ENCODE measurements around the gene NDUFAF3.

Gene NDUFAF3

DNA sequence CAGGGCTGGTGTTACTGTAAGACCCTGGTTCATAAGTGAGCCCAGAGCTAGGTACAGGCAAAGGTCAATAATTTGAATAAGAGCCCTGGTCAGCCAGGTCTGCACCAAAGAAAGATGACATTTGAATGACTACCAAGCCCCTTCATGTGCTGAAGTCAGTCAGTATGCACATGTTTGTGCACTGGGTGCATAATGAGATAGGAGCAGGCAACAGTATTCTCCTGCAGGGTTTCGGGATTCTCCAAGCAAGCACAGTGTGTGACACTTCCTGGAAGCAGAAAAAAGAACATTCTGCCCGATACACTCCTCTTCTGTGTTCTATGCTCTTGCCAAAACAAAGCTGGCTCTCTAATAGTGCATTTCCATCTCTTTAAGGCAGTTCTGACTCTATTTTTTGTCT lies 12.7 kb downstream of the NDUFAF3 start:
- Mint-ChIP-seq H3K4me3 (no peak overlapping the region), H3K27me3 (ENCODE audit: low read depth) (no peaks in the 10 kb centered on the region), H3K4me1 (peaks cover under 1% of the 10 kb centered on the region), H3K27ac (no peak overlapping the region), H3K36me3 (ENCODE audit: low read depth) (peaks cover 52% of the 10 kb centered on the region), H3K9me3 (no peaks in the 10 kb centered on the region)
- TF ChIP-seq, protein P1, sequence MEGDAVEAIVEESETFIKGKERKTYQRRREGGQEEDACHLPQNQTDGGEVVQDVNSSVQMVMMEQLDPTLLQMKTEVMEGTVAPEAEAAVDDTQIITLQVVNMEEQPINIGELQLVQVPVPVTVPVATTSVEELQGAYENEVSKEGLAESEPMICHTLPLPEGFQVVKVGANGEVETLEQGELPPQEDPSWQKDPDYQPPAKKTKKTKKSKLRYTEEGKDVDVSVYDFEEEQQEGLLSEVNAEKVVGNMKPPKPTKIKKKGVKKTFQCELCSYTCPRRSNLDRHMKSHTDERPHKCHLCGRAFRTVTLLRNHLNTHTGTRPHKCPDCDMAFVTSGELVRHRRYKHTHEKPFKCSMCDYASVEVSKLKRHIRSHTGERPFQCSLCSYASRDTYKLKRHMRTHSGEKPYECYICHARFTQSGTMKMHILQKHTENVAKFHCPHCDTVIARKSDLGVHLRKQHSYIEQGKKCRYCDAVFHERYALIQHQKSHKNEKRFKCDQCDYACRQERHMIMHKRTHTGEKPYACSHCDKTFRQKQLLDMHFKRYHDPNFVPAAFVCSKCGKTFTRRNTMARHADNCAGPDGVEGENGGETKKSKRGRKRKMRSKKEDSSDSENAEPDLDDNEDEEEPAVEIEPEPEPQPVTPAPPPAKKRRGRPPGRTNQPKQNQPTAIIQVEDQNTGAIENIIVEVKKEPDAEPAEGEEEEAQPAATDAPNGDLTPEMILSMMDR (IDR thresholded peaks at IDR 0.05; ENCODE audit: unreplicated experiment in 3 of 3) = no peak

DNA sequence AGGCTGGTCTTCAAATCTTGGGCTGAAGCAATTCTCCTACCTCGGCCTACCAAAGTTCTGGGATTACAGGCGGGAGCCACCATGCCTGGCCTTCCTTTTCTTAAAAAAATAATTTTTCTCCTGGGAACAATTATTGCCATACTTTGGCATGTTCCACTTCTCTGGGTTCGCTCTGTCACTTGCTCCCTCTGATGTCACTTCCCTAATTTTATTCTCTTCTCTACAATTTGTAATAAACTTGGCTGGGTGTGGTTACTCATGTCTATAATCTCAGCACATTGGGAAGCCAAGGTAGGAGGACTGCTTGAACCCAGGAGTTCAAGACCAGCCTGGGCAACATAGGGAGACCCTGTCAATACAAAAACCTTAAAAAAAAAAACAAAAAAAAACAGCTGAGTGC lies 13.4 kb downstream of the NDUFAF3 start:
- TF ChIP-seq, protein P1 (IDR thresholded peaks at IDR 0.05; ENCODE audit: unreplicated experiment in 3 of 3) = no peak
- peaks cover 55% of the 10 kb centered on the region for H3K36me3 Mint-ChIP-seq (ENCODE audit: low read depth)
- no peaks in the 10 kb centered on the region for H3K4me1 Mint-ChIP-seq
- no peak overlapping the region for H3K4me3 Mint-ChIP-seq
- no peaks in the 10 kb centered on the region for H3K9me3 Mint-ChIP-seq
- no peak overlapping the region for H3K27ac Mint-ChIP-seq
- no peaks in the 10 kb centered on the region for H3K27me3 Mint-ChIP-seq (ENCODE audit: low read depth)

DNA sequence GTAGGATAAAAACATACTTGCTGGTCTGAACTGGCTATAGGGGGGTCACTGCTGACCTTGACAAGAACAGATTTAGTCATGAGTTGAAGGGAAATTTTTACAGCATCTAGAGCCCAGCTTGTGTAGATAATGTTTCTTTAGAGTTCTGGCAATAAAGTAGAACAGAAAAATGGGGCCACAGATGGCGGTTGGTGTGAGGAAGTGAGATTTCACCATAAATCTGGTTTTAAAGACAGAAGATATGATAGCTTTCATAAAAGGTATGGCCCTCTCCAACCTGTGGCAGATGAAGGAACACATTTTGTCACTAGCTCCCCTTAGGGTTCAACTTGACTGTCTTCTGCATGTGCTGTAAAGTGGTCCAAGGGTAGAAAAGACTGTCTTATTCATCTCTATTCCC lies 31.6 kb downstream of the NDUFAF3 start:
- Mint-ChIP-seq H3K4me1 (no peaks in the 10 kb centered on the region), H3K27me3 (ENCODE audit: low read depth) (no peaks in the 10 kb centered on the region), H3K27ac (no peak overlapping the region), H3K4me3 (no peak overlapping the region), H3K36me3 (ENCODE audit: low read depth) (peaks cover 68% of the 10 kb centered on the region), H3K9me3 (no peaks in the 10 kb centered on the region)
- TF ChIP-seq, protein P1 (IDR thresholded peaks at IDR 0.05; ENCODE audit: unreplicated experiment in 3 of 3) = no peak

DNA sequence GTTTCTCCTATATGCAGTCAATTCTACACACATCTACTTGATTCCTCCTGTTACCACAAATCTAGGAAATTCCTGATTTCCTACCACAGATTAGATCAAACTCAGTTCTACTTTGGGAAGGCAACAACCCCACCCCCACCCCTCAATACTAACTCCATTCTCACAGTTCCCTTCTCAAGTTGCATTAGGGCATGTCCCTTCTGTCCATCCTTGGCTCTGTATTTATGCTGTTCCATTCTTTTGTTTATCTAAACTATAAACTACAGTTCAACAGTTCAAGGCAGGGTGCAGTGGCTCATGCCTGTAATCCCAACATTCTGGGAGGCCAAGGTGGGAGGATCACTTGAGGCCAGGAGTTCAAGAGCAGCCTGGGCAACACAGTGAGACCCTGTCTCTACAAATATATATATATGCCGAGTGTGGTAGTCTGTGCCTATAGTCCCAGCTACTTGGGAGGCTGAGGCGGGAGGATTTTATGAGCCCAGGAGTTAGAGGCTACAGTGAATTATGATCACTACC lies 32.5 kb downstream of the NDUFAF3 start:
- Mint-ChIP-seq H3K4me1 (no peaks in the 10 kb centered on the region), H3K4me3 (no peak overlapping the region)
- TF ChIP-seq, protein P1 (IDR thresholded peaks at IDR 0.05; ENCODE audit: unreplicated experiment in 3 of 3) = no peak

DNA sequence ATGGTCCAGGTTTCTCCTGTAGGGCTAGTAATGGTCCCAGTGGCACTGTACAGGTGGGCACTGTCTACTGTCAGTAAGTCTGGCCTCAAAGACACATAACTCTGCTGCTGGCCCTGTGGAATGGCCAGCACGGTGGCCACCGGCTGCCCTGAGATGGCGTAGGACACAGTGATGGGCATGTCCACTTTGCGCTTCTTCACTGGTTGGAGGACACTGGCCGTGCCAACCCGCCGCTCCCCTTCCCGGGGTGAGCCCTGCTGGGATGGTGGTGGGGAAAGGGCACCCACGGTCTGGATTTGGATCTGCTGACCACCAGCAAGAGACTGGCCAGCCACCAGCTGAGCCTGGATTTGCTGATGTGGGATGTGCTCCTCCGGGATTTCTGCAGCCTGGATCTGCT lies 35.3 kb downstream of the NDUFAF3 start:
- Mint-ChIP-seq H3K36me3 (ENCODE audit: low read depth) (peaks cover 55% of the 10 kb centered on the region), H3K27ac (no peak overlapping the region), H3K4me3 (no peak overlapping the region), H3K27me3 (ENCODE audit: low read depth) (no peaks in the 10 kb centered on the region), H3K9me3 (no peaks in the 10 kb centered on the region), H3K4me1 (no peaks in the 10 kb centered on the region)
- TF ChIP-seq, protein P1 (IDR thresholded peaks at IDR 0.05; ENCODE audit: unreplicated experiment in 3 of 3) = no peak

More for the DNA sequence above, 32.5 kb downstream of the NDUFAF3 start:
- Mint-ChIP-seq H3K27ac (no peak overlapping the region), H3K36me3 (ENCODE audit: low read depth) (peaks cover 63% of the 10 kb centered on the region), H3K27me3 (ENCODE audit: low read depth) (no peaks in the 10 kb centered on the region), H3K9me3 (no peaks in the 10 kb centered on the region)

DNA sequence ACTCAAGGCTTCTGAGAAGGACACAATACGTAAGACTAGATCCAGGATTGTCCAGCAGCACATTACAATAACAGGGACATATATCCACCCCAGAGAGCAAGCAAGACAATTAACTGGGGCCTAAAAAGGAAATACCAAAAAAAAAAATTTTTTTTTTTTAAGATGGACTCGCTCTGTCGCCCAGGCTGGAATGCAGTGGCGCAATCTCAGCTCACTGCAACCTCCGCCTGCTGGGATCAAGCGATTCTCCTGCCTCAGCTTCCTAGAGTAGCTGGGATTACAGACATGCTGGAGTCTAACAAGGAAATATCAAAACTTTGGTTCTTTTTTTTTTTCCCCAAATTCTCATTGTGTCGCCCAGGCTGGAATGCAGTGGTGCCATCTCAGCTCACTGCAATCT lies 36.1 kb downstream of the NDUFAF3 start:
- no peaks in the 10 kb centered on the region for H3K9me3 Mint-ChIP-seq
- H3K36me3 Mint-ChIP-seq (ENCODE audit: low read depth) = peaks cover 52% of the 10 kb centered on the region
- TF ChIP-seq, protein P1 (IDR thresholded peaks at IDR 0.05; ENCODE audit: unreplicated experiment in 3 of 3) = no peak
- H3K4me3 Mint-ChIP-seq = no peak overlapping the region
- no peak overlapping the region for H3K27ac Mint-ChIP-seq
- H3K4me1 Mint-ChIP-seq = no peaks in the 10 kb centered on the region
- no peaks in the 10 kb centered on the region for H3K27me3 Mint-ChIP-seq (ENCODE audit: low read depth)

Measured in nephron (organoid).